K562 (cell line): ENCODE results near the gene PDE8B. TPM values are rescaled to one million over a fixed set of nuclear protein-coding genes. Genes with fewer than 3 reads are reported as not detected.

Source experiments
- BRD9 ChIP-seq: fragments of 450-650 bp; IDR thresholded peaks from 2 replicates; pipeline ENCODE4 v1.6.1; 2018; ENCODE audit warnings: low read depth; ENCODE audit not compliant: partially characterized antibody
- E2F5 ChIP-seq: sonication (generic); formaldehyde crosslinking; IDR thresholded peaks from 2 replicates; pipeline ENCODE4 v1.8.0; 2022; ENCODE audit warnings: mild to moderate bottlenecking, missing genetic modification reagents
- HDAC1 ChIP-seq, 2 experiments: fragments of 450-650 bp; IDR thresholded peaks; 2 replicates each; pipeline ENCODE4 v1.6.1; 2016 to 2017; ENCODE audit warnings: inconsistent platforms in 1 of 2, mild to moderate bottlenecking in 1 of 2, moderate library complexity in 1 of 2
- IRF1 ChIP-seq: sonication (generic); formaldehyde crosslinking; IDR thresholded peaks from 2 replicates; pipeline ENCODE4 v1.8.0; 2022; ENCODE audit warnings: missing genetic modification reagents, mild to moderate bottlenecking, borderline replicate concordance
- NEUROD1 ChIP-seq: fragments of 150-350 bp; IDR thresholded peaks from 2 replicates; pipeline ENCODE4 v1.6.1; 2014; ENCODE audit warnings: borderline replicate concordance, low read length, low read depth; ENCODE audit not compliant: partially characterized antibody
- SRSF1 ChIP-seq: fragments of 200-400 bp; formaldehyde crosslinking; IDR thresholded peaks from 2 replicates; pipeline ENCODE4 v1.6.1; 2017; ENCODE audit warnings: mild to moderate bottlenecking, low read depth, low read length, moderate library complexity
- STAG1 ChIP-seq: sonication (generic); formaldehyde crosslinking; IDR thresholded peaks from 2 replicates; pipeline ENCODE4 v1.5.0; 2020; ENCODE audit warnings: missing genetic modification reagents, borderline replicate concordance
- ZNF311 ChIP-seq: fragments of 250-450 bp; sonication (Bioruptor Pico); IDR thresholded peaks from 2 replicates; pipeline ENCODE4 v1.4.0; 2020; ENCODE audit warnings: mild to moderate bottlenecking, moderate library complexity
- ZNF318 ChIP-seq, 2 experiments: fragments of 450-650 bp; IDR thresholded peaks; 2 replicates each; pipeline ENCODE4 v1.6.1; 2016; ENCODE audit warnings: mild to moderate bottlenecking in 2 of 2, borderline replicate concordance in 1 of 2, low read depth in 1 of 2, moderate library complexity in 1 of 2
- polyA plus RNA-seq, 8 experiments: library from polyadenylated mRNA; depleted of rRNA in 4 of 8; stranded (reverse) in 5 of 8; unstranded in 3 of 8; fragments of >200 nt; fragmentation: Nextera tagmentation in 2 of 8; fragmentation: Illumina TruSeq in 1 of 8; extraction: Ambion mirVana in 2 of 8; extraction: Trizol in 1 of 8; gene quantifications; 2 replicates each; pipeline versions ENCODE4 v1.2.1 to v1.2.3, GENCODE V29; 2011 to 2014; ENCODE audit warnings: inconsistent platforms in 1 of 8, missing spikeins in 1 of 8
- total RNA-seq, 7 experiments: library from RNA; depleted of rRNA in 6 of 7; stranded (reverse); fragments of >200 nt in 6 of 7; fragmentation: Illumina TruSeq in 2 of 7; extraction: Trizol in 2 of 7; gene quantifications; 2 replicates each; pipeline versions ENCODE4 v1.2.1 to v1.2.3, GENCODE V29; 2011 to 2021; ENCODE audit warnings: low replicate concordance in 1 of 7

Gene PDE8B
- total and polyA plus RNA-seq, 9 of the 15 experiments (the other 6 are each of a cell fraction or from before 2014, with no cell fraction given): 0.15 to 0.28 TPM; not detected in 7

GRCh38 chr5:77258652-77259051 is 48.2 kb downstream of the PDE8B start (continued):
- TF ChIP-seq ZNF318 (IDR thresholded peaks at IDR 0.05; ENCODE audit: borderline replicate concordance in 1 of 2, low read depth in 1 of 2) (no peak), SRSF1 (no peak), ZNF311 (no peak), E2F5 (CRISPR knock-in tag) (no peak), HDAC1 (IDR thresholded peaks at IDR 0.05) (no peak), STAG1 (CRISPR knock-in tag) (no peak), NEUROD1 (no peak), IRF1 (CRISPR knock-in tag) (no peak), BRD9 (no peak)
